HepG2 (cell line): ENCODE data around the gene BIRC2. TPM values are rescaled to one million over a fixed set of nuclear protein-coding genes. Genes with fewer than 3 reads are reported as not detected.

ENCODE experiments used
- ATAC-seq: fragments of 200-7000 bp; cut with Tn5 transposase; 3 replicates; pipeline ENCODE4 v1.9.1; 2020; ENCODE audit warnings: mild to moderate bottlenecking, moderate library complexity
- BruUV-seq: library from RNA; stranded (reverse); fragments of 400-500 nt; replicated peaks from 2 replicates; lab custom pipeline; 2021; lab: Mats Ljungman, UMichigan
- CTCF ChIA-PET: fragments of 300-600 bp; formaldehyde crosslinking; extraction: SDS; loops from one replicate; lab custom pipeline; 2021; ENCODE audit warnings: low total read pairs, inconsistent platforms, low intra/inter-chr PET ratio; lab: Yijun Ruan, JAX
- POLR2A ChIA-PET: fragments of 350-600 bp; sonication (Branson Sonifier 250); formaldehyde crosslinking; loops from one replicate; lab custom pipeline; 2020; ENCODE audit warnings: antibody characterized with exemption, inconsistent platforms; lab: Yijun Ruan, JAX
- DNase-seq: peaks from one replicate; pipeline ENCODE4 v3.0.0-alpha.2; 2015; ENCODE audit warnings: low spot score
- FAIRE-seq: peaks from 3 replicates; lab custom pipeline; 2011; peaks lifted over from hg19 to GRCh38; lab: Jason Lieb, UNC
- H2AFZ ChIP-seq: one replicate; pipeline ENCODE4 v1.6.1; 2011; ENCODE audit warnings: low read length, inconsistent platforms
- H3K27ac ChIP-seq: fragments of 300-600 bp; 3 replicates; pipeline ENCODE4 v1.8.0; 2011; ENCODE audit warnings: mixed run types, mild to moderate bottlenecking, mixed read lengths, low read length, inconsistent platforms; ENCODE audit not compliant: insufficient read depth; ENCODE audit errors: extremely low read length
- H3K27me3 ChIP-seq, 2 experiments: fragments of 200-600 bp in 1 of 2; 2 replicates in 1 of 2; 3 replicates in 1 of 2; pipeline versions ENCODE4 v1.6.0 to v1.8.0; 2011; ENCODE audit warnings: low read length in 2 of 2, mild to moderate bottlenecking in 2 of 2, moderate library complexity in 2 of 2, inconsistent platforms in 1 of 2; ENCODE audit not compliant: insufficient read depth in 2 of 2, control insufficient read depth in 1 of 2
- H3K36me3 ChIP-seq, 2 experiments: fragments of 200-600 bp in 1 of 2; replicated peaks in 1 of 2; 2 replicates in 1 of 2; 3 replicates in 1 of 2; pipeline versions ENCODE4 v1.5.1 to v1.8.0; 2011; ENCODE audit warnings: low read length in 2 of 2, inconsistent platforms in 1 of 2; ENCODE audit not compliant: insufficient read depth in 2 of 2, control insufficient read depth in 1 of 2
- H3K4me1 ChIP-seq: 2 replicates; pipeline ENCODE4 v1.5.1; 2012; ENCODE audit warnings: low read length, inconsistent platforms; ENCODE audit not compliant: insufficient read depth
- H3K4me2 ChIP-seq: 2 replicates; pipeline ENCODE4 v1.6.0; 2011; ENCODE audit warnings: low read depth, low read length, inconsistent platforms
- H3K4me3 ChIP-seq, 3 experiments: fragments of 200-600 bp in 1 of 3; sonication (generic), shearing (Covaris generic) in 1 of 3; replicated peaks in 1 of 3; 2 replicates each; pipeline ENCODE4 v1.5.1; 2011 to 2016; ENCODE audit warnings: low read length in 3 of 3, inconsistent platforms in 2 of 3, low read depth in 2 of 3, mild to moderate bottlenecking in 2 of 3, control low read depth in 1 of 3, mixed read lengths in 1 of 3; ENCODE audit not compliant: insufficient read depth in 1 of 3
- H3K79me2 ChIP-seq: one replicate; pipeline ENCODE4 v1.6.1; 2011; ENCODE audit warnings: low read length, inconsistent platforms; ENCODE audit not compliant: insufficient read depth
- H3K9ac ChIP-seq: 2 replicates; pipeline ENCODE4 v1.6.0; 2011; ENCODE audit warnings: mild to moderate bottlenecking, low read depth, low read length, inconsistent platforms; ENCODE audit not compliant: insufficient read depth
- H3K9me3 ChIP-seq: 2 replicates; pipeline ENCODE4 v1.5.1; 2012; ENCODE audit warnings: mild to moderate bottlenecking, low read length
- H4K20me1 ChIP-seq: 2 replicates; pipeline ENCODE4 v1.6.0; 2011; ENCODE audit warnings: inconsistent platforms, mild to moderate bottlenecking, low read length, moderate library complexity; ENCODE audit not compliant: insufficient read depth
- HMG20A ChIP-seq: IDR thresholded peaks from 2 replicates; pipeline ENCODE4 v1.6.1; 2016; ENCODE audit warnings: borderline replicate concordance
- MEF2D ChIP-seq: sonication (generic); formaldehyde crosslinking; IDR thresholded peaks from 2 replicates; pipeline ENCODE4 v1.5.1; 2020; ENCODE audit warnings: mild to moderate bottlenecking, missing genetic modification reagents
- NR1H2 ChIP-seq: sonication (generic); formaldehyde crosslinking; IDR thresholded peaks from 2 replicates; pipeline ENCODE4 v1.8.1; 2022; ENCODE audit warnings: low read depth, missing genetic modification reagents, borderline replicate concordance
- SRSF1 ChIP-seq: fragments of 200-400 bp; formaldehyde crosslinking; optimal IDR thresholded peaks from 2 replicates; pipeline ENCODE3; 2017; ENCODE audit warnings: mild to moderate bottlenecking, low read depth, low read length, moderate library complexity
- SRY ChIP-seq: sonication (generic); formaldehyde crosslinking; IDR thresholded peaks from 2 replicates; pipeline ENCODE4 v1.8.0; 2022; ENCODE audit warnings: mild to moderate bottlenecking, missing genetic modification reagents
- ZFP1 ChIP-seq: IDR thresholded peaks from 2 replicates; pipeline ENCODE4 v1.6.1; 2016
- ZNF329 ChIP-seq: sonication (generic); formaldehyde crosslinking; IDR thresholded peaks from 2 replicates; pipeline ENCODE4 v1.9.0; 2021; ENCODE audit warnings: low read depth, mild to moderate bottlenecking, missing genetic modification reagents
- ZNF703 ChIP-seq: sonication (generic); formaldehyde crosslinking; IDR thresholded peaks from 2 replicates; pipeline ENCODE4 v1.5.1; 2020; ENCODE audit warnings: missing genetic modification reagents, mild to moderate bottlenecking, moderate library complexity, borderline replicate concordance
- ZNF746 ChIP-seq: sonication (generic); formaldehyde crosslinking; IDR thresholded peaks from 2 replicates; pipeline ENCODE4 v1.8.0; 2022; ENCODE audit warnings: mild to moderate bottlenecking, missing genetic modification reagents
- WGBS: methylation state at CpG from one replicate; pipeline ENCODE4 v1.1.6; 2017; ENCODE audit warnings: low lambda C conversion rate; 5-methylcytosine and 5-hydroxymethylcytosine counted together
- in situ Hi-C: cut with HindIII; loops from 2 replicates; pipeline ENCODE4 v1.10.0; 2017; ENCODE audit warnings: low pct_unique_long_range_greater_than_20kb; ENCODE audit not compliant: extremely low pct_ligation_motif_present
- intact Hi-C: fragments of 100-400 bp; cut with micrococcal nuclease; formaldehyde crosslinking; loops from one replicate; pipeline ENCODE4 v1.10.0; 2022; ENCODE audit not compliant: unreplicated experiment
- polyA plus RNA-seq, 8 experiments: library from polyadenylated mRNA; depleted of rRNA in 3 of 8; stranded (reverse) in 7 of 8; unstranded in 1 of 8; fragments of >200 nt; fragmentation: Illumina TruSeq in 4 of 8; extraction: Trizol in 4 of 8; gene quantifications; 2 replicates each; pipeline versions ENCODE4 v1.2.1 to v1.2.3, GENCODE V29; 2011 to 2016; ENCODE audit warnings: low read depth in 4 of 8, missing spikeins in 1 of 8, mixed read lengths in 1 of 8; ENCODE audit not compliant: insufficient read depth in 1 of 8
- total RNA-seq, 5 experiments: library from RNA; depleted of rRNA; stranded (reverse); fragments of >200 nt; fragmentation: Illumina TruSeq; extraction: Trizol; gene quantifications; 2 replicates each; pipeline ENCODE4 v1.2.3, GENCODE V29; 2016; ENCODE audit warnings: low read depth in 1 of 5
- TF ChIP-seq, protein P1 (sequence below): sonication (generic); formaldehyde crosslinking; IDR thresholded peaks from 2 replicates; pipeline ENCODE4 v1.4.0; 2020; ENCODE audit warnings: missing genetic modification reagents
- TF ChIP-seq, protein P2 (sequence below): sonication (generic); formaldehyde crosslinking; IDR thresholded peaks from 2 replicates; pipeline ENCODE4 v1.8.0; 2023; ENCODE audit warnings: mild to moderate bottlenecking, missing genetic modification reagents
- TF ChIP-seq, protein P3 (sequence below): sonication (generic); formaldehyde crosslinking; IDR thresholded peaks from 2 replicates; pipeline ENCODE4 v1.8.0; 2022; ENCODE audit warnings: mild to moderate bottlenecking, missing genetic modification reagents
- TF ChIP-seq, protein P4 (sequence below): sonication (generic); formaldehyde crosslinking; IDR thresholded peaks from 2 replicates; pipeline ENCODE4 v1.5.1; 2020; ENCODE audit warnings: mild to moderate bottlenecking, missing genetic modification reagents, moderate library complexity

Gene BIRC2
- total and polyA plus RNA-seq, 2 of the 13 experiments (the other 11 are each of a cell fraction or from before 2014, with no cell fraction given): 61.7 to 62.2 TPM

DNA sequence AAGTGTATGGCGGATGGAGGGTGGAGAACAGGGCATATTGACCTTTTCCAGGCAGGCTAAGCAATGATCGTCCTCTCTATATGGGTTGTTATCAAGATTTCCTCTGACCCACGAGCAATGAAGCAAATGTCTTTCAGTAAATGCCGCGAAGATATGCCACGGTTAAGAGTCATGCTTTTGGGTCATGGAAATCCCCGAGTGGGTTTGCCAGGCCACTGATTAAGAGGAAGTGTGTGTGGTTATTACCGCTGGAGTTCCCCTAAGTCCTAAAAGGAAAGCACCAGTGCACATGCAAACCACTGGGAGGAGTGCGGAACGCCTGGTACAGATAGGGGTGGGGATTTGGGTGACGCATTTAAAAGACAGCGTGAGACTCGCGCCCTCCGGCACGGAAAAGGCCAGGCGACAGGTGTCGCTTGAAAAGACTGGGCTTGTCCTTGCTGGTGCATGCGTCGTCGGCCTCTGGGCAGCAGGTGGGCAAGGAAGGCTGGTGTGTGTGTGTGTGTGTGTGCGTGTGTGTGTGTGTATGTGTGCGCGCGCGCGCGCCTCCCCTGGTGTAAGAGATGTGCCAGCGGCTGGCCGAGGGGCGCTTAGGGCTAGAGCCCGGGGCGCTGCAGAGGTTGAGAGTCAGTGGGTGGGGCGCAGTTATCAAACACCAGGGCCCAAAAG, 29.8 kb upstream of the BIRC2 start, which contains the start of gene BIRC3 (continued):
- TF ChIP-seq, protein P1, sequence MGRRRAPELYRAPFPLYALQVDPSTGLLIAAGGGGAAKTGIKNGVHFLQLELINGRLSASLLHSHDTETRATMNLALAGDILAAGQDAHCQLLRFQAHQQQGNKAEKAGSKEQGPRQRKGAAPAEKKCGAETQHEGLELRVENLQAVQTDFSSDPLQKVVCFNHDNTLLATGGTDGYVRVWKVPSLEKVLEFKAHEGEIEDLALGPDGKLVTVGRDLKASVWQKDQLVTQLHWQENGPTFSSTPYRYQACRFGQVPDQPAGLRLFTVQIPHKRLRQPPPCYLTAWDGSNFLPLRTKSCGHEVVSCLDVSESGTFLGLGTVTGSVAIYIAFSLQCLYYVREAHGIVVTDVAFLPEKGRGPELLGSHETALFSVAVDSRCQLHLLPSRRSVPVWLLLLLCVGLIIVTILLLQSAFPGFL (CRISPR knock-in tag): no peak
- TF ChIP-seq MEF2D (CRISPR knock-in tag) (no peak), SRSF1 (peak; percentile 65), ZFP1 (CRISPR knock-in tag) (no peak), HMG20A (no peak), ZNF329 (CRISPR knock-in tag) (peak; percentile 39; the same call in 1 of the 2 replicates), NR1H2 (CRISPR knock-in tag) (peak; percentile 58; the same call in 1 of the 2 replicates)
- TF ChIP-seq, protein P2, sequence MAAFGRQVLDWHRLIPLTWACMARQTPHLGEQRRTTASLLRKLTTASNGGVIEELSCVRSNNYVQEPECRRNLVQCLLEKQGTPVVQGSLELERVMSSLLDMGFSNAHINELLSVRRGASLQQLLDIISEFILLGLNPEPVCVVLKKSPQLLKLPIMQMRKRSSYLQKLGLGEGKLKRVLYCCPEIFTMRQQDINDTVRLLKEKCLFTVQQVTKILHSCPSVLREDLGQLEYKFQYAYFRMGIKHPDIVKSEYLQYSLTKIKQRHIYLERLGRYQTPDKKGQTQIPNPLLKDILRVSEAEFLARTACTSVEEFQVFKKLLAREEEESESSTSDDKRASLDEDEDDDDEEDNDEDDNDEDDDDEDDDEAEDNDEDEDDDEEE (CRISPR knock-in tag): peak; percentile 39; the same call in 1 of the 2 replicates
- TF ChIP-seq, protein P3, sequence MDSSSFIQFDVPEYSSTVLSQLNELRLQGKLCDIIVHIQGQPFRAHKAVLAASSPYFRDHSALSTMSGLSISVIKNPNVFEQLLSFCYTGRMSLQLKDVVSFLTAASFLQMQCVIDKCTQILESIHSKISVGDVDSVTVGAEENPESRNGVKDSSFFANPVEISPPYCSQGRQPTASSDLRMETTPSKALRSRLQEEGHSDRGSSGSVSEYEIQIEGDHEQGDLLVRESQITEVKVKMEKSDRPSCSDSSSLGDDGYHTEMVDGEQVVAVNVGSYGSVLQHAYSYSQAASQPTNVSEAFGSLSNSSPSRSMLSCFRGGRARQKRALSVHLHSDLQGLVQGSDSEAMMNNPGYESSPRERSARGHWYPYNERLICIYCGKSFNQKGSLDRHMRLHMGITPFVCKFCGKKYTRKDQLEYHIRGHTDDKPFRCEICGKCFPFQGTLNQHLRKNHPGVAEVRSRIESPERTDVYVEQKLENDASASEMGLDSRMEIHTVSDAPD (CRISPR knock-in tag): peak; percentile 70

DNA sequence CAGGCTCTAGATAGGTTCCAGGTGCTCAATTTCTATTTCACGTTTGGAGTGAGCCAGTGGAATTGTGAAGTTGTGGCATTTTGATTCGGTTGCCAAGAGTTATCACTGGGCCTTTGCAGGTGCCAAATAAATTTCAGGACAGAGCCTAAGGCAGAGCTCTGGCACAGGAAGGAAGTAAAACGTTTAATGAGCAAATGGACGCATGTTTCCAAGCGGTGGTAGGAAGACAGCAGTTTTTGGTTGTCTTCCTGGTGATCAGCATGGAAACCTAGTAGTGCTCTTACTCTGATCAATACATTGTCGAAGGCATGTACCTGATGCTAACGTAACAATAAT, 29.3 kb upstream of the BIRC2 start:
- TSS peak; percentile 71 for BruUV-seq
- DNase-seq: no peak
- Histone ChIP-seq H3K27ac (no peak overlapping the region), H3K27me3 (no peaks in the 10 kb centered on the region), H3K36me3 (no peaks in the 10 kb centered on the region), H3K4me2 (peak overlapping the region; percentile 97), H2AFZ (no peak overlapping the region), H4K20me1 (no peaks in the 10 kb centered on the region), H3K79me2 (no peaks in the 10 kb centered on the region), H3K9ac (peak overlapping the region; percentile 54; the same call in 1 of the 2 replicates), H3K4me3 (peak overlapping the region; percentile 59 to 80 (median 70)), H3K9me3 (no peaks in the 10 kb centered on the region), H3K4me1 (peaks cover 29% of the 10 kb centered on the region)
- no peak for ATAC-seq
- WGBS: 58% methylated on average over 7 of the region's 7 CpGs
- no peak for FAIRE-seq
- ChIA-PET CTCF (no interaction called here), POLR2A (no interaction called here)
- intact Hi-C loops: loop anchor here (2.0 kb wide), 1 partner anchor 29 kb away; the partner anchor contains the start of gene BIRC2
- in situ Hi-C loops: no loop called here
- TF ChIP-seq ZNF746 (CRISPR knock-in tag) (0 out of 2 replicates have a peak, but pooled peaks have one; percentile 6), SRY (CRISPR knock-in tag) (peak; percentile 11; the same call in 1 of the 2 replicates), ZNF703 (CRISPR knock-in tag) (0 out of 2 replicates have a peak, but pooled peaks have one; percentile 11)
- TF ChIP-seq, protein P4, sequence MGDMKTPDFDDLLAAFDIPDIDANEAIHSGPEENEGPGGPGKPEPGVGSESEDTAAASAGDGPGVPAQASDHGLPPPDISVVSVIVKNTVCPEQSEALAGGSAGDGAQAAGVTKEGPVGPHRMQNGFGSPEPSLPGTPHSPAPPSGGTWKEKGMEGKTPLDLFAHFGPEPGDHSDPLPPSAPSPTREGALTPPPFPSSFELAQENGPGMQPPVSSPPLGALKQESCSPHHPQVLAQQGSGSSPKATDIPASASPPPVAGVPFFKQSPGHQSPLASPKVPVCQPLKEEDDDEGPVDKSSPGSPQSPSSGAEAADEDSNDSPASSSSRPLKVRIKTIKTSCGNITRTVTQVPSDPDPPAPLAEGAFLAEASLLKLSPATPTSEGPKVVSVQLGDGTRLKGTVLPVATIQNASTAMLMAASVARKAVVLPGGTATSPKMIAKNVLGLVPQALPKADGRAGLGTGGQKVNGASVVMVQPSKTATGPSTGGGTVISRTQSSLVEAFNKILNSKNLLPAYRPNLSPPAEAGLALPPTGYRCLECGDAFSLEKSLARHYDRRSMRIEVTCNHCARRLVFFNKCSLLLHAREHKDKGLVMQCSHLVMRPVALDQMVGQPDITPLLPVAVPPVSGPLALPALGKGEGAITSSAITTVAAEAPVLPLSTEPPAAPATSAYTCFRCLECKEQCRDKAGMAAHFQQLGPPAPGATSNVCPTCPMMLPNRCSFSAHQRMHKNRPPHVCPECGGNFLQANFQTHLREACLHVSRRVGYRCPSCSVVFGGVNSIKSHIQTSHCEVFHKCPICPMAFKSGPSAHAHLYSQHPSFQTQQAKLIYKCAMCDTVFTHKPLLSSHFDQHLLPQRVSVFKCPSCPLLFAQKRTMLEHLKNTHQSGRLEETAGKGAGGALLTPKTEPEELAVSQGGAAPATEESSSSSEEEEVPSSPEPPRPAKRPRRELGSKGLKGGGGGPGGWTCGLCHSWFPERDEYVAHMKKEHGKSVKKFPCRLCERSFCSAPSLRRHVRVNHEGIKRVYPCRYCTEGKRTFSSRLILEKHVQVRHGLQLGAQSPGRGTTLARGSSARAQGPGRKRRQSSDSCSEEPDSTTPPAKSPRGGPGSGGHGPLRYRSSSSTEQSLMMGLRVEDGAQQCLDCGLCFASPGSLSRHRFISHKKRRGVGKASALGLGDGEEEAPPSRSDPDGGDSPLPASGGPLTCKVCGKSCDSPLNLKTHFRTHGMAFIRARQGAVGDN (CRISPR knock-in tag): 0 out of 2 replicates have a peak, but pooled peaks have one; percentile 13
